HG03039 (cell line): ENCODE results near the gene EPB41L2.

Source experiments
- ATAC-seq: cut with Tn5 transposase; IDR thresholded peaks from one replicate; pipeline ENCODE4 v1.9.1; 2021; ENCODE audit warnings: mild to moderate bottlenecking, moderate library complexity; ENCODE audit not compliant: unreplicated experiment

Gene EPB41L2

GRCh38 chr6:131062241-131063027 lies 611 bp downstream of the EPB41L2 start:
- no peak for ATAC-seq

- no peak for ATAC-seq
Observed at GRCh38 chr6:131061751-131062119, 1.3 kb downstream of the EPB41L2 start.

DNA sequence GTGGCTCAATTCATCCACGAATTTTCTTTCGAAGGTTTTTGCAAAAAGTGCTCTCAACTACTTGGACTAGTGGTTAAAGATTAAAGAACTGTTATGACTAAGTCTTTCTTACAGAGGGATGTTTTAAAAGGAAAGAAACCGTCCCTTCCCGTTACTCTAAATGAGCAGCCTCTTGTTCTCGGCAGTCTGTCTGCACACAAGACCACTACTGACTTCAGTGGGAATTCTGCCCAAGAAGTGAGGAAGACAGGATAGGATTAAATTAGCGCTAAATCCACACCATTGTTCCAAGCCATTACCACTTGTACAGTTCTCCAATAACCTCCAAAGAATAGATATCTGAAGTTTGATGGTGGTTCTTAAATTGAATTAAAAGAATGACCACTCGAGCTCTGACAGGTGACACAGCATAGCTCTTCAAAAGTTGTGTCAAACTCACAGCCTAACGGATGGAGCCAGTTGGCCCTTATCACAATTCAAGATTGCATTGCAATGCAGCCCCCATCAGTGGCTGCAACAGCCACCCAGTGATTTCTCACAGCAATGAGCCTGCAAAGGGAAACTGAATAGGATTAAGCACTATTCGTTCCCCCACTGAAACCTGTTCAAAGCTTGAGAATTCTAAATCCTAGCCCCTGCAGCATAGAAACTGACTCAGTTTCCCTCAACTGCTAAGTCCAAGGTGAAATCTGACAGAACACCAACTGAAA lies 1.8 kb downstream of the EPB41L2 start:
- ATAC-seq = no peak

DNA sequence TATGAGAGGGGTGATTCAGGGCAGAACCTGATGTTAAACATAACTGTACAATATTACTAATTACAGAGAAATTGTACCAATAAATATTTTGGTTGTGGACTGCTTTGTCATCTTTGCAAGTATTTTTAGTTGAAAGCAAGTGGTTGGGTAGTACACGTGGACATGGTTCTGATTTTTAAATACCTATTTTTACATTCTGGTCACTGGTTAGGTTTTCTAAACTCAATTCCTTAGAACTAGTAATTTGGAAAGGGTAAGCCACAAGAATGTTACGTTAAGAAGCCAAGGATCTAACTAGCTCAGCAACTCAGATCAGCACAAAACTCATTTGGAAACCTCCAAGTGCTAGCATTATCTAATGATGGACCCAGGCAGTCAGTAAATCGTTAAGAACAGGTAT lies 2.7 kb downstream of the EPB41L2 start:
- ATAC-seq = no peak

GRCh38 chr6:131059486-131059885 lies 3.6 kb downstream of the EPB41L2 start:
- no peak for ATAC-seq

GRCh38 chr6:131058236-131058635 lies 4.8 kb downstream of the EPB41L2 start:
- ATAC-seq = no peak

DNA sequence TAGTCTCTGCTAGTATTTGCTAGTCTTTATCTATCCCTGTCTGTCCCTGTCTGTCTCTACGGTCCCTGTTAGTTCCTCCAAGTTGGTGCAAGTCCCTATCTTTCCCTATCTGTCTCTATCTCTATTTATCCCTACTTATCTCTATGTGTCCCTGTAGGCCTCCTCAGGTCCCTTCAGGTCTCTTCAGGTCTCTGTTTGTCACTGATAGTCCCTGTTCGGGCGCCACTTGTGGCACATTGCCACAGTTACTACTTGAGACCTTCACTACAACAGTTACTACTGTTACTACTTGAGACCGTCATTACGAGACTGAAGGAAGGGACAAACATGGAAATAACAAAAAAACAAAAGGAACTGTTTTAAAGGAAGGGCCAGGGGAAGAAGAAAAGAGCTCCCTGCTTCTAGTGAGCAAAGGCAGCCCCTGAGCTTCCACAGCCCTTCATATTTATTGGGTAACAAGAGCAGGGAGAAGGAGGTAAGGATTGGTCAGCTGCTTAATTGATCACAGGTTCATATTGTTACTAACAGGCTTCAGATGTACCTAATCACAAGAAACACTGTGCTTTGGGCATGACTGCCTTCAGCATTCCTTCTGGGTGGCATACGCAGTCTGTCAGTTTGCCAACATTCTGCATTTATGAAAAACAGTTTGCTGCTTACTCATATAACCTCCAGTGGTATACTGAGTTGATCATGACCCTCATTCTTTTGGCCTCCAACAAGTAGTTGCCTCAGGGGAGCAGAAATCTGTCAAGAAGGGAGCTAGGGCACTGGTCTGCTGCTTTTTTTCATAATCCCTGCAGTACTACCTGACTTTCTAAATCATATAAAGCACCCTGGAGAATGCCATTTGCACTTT lies 8.4 kb downstream of the EPB41L2 start:
- no peak for ATAC-seq

DNA sequence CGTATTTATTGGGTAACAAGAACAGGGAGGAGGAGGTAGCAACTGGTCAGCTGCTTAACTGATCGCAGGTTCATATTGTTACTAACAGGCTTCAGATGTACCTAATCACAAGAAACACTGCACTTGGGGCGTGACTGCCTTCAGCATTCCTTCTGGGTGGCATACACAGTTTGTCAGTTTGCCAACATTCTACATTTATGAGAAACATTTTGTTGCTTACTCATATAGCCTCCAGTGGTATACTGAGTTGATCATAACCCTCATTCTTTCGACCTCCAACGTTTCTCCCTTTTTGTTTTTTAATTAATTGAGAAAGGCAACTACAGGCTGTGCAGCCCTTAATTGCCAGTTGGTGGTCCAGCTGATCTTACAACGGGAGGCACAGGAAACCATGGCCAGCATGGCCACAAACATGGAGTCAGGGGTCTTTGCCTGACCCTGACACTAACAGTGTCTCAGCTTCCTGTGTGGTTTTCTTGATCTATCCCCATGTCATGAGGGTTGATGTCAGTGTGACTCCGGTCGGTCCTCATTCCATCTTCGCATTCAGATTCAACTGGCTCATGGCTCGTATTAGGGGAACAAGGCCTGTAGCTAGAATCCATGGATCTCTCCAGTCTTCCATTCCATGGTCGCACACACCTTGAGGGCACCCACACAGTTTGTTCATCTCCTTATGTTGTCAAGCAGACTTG lies 9.4 kb downstream of the EPB41L2 start:
- ATAC-seq = no peak

GRCh38 chr6:131052181-131052580 lies 10.9 kb downstream of the EPB41L2 start:
- ATAC-seq = no peak

DNA sequence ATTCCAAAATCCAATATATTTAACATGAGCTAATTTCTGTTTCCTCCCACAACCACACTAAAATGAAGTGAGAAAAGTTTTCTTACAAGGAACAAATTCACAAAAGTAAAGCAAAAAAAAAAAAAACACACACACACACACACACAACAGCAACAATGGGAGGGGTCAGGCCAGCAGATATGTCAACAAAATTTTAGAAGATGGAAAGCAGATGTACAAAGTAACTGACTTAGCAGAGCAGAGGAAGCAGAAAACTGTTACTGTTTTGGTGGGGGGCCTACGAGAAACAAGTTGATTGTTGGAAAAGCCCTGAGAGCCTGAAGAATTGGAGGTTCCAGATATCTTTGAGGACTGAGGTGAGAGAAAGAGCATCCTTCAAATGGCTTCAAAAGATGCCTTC lies 11.7 kb downstream of the EPB41L2 start:
- ATAC-seq = no peak

DNA sequence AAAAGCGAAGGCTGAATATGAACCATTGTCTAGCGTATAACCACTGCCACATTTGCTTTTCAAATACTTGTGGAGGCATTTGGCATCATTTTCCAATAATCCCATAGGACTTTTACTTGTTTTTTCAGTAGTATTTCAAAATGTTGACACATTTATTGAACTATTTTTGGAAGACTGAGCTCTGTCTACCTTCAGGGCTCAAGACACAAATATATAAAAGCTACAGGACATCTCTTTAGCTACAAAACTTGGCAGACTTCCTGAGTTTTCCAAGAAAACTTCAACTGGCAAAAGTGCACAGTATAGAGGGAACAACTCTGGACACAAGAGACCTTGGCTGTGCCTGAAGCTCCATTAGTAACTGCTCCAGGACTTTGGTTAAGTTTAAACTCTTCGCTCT lies 13.4 kb downstream of the EPB41L2 start:
- no peak for ATAC-seq

GRCh38 chr6:131048933-131049515 lies 14.0 kb downstream of the EPB41L2 start:
- ATAC-seq = no peak

GRCh38 chr6:131048459-131048858 lies 14.6 kb downstream of the EPB41L2 start:
- ATAC-seq = no peak

DNA sequence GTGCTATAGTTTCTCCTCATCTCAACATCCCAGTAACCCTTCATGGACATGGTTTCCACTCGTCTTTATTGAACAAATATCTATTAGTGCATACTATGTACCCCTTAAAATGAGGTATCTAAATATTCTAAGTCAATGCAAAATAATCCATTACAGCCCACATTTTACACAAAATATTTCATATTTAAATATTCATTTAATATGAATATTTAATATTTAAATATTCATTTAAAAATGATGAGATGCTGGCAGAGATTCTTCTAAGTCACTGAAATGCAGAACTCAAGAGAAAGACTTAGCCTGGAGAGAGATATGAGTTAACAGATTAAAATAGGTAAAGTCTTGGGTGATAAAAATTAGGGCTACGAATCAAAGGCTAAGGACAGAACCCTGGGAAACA lies 17.9 kb downstream of the EPB41L2 start:
- ATAC-seq = no peak

- ATAC-seq = no peak
Observed at GRCh38 chr6:131043902-131044447, 19.1 kb downstream of the EPB41L2 start.

- no peak for ATAC-seq
Observed at GRCh38 chr6:131042664-131043063, 20.4 kb downstream of the EPB41L2 start.

DNA sequence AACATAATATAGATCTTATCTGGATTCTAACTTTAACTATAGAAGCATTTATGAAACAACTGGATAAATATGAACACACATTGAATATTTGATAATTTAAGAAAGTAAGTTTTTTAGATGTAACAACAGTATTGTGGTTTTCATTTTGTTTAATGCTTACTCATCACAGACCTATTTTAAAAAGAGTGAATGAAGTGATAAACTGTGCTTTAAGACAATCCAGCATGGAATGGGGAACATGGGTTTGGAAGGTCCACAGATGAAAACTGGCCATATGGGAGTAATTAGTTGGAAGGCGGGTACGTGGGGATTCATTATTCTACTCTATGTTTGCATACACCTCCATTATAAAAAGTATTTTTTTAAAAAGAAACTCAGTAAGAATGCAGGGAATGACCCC lies 21.2 kb downstream of the EPB41L2 start:
- no peak for ATAC-seq

DNA sequence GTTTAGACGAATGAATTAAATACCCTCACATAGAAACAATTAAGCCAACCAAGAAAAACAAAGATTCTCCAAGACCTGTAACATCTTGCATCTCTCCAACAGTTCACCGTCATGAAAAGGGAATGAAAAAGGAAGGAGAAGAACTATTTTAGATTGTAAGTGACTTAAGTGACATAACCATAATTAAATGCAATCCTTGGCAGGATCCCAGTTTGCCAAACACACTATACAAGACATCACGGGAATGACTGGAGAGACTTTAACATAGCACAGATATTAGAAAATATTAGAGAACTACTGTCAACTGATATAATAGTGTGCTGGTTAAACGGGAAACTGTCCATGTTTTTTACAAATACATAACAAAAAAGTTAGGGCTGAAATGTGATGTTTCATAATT lies 22.2 kb downstream of the EPB41L2 start:
- ATAC-seq = no peak

GRCh38 chr6:131039345-131039680 lies 23.7 kb downstream of the EPB41L2 start:
- ATAC-seq = no peak

DNA sequence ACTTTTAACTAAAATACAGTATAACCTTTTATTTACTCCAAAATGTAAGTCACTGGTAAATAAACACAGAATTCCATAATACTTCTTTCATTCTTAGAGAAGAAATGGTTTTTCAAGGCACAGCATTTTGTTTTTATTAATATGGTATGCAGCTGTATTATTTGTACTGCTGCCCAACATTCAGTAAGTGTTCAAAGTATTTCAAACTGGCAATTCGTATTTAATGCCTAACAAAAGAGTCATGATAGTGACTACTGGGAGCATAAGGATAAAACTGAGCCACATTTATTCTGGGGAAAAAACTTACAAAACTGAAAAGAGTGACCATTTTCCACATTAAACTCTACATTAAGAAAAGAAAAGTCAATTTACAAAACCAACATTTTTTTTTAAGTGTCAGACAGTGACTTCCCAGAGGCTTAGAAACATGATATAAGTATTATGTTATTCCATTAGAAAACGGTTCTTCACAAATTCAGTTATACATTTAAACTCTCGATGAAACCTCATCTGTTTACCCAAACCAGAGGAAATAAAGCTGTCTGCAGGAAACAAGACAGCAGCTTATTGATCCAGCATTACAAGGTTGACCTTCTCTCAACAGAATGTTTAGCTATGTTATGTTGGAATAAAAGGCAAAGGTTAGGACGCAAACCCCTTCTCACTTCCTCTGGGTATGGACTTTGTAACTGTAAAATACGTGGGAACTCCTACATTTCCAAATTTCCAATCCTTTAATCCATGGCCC lies 24.3 kb downstream of the EPB41L2 start:
- no peak for ATAC-seq
